ENCODE results near the gene CFAP61. TPM values are rescaled to one million over a fixed set of nuclear protein-coding genes. Genes with fewer than 3 reads are reported as not detected.

The CFAP61 gene
- total RNA-seq, 3 donors from 2014 or later: 0.33 to 2.4 (median 0.59) TPM

DNA sequence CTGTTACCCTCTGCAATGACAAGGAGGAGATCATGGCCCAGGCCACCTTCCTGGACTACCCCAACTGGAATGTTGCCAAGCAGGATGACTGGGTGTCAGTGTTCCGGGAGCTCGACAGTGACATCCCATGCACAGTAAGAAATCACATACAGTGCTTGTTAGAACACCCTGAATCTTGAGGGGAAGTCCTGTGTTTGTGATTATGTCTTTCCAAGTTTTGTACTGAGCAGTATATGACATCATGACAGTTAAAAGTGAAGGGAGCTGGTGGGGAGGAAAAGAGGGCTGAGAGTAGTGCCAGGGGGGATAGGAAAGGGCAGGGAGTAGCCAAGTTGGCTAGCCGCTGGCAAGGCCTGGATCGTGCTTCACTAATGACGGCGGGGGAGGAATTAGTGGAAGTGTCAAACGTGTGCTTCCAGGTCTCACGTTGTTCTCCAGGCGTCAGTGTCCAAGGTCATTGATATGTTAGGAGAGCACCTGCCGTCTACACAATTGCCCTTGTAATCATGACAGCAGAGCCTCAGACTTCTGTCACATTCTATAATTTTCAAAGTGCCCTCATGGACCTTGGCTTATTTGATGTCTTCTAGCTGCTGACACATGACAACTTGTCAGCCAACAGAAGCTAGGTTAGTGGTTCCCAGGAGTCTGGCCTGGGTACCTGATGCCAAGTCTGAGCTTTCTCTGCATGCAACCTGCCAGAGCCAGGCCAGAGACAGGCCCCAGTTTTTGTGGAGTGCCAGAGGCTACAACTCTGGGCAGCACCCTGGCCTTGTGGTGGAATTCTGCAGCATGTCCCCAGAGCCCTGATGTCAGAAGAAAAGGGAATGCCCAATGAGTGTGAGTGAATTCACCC lies 18.8 kb downstream of the CFAP61 start:
- intact Hi-C loops (cut with DNase I; ENCODE audit: low total_unique reads): no loop called here
- TF ChIP-seq POLR2AphosphoS5 (IDR thresholded peaks at IDR 0.05) (no peak), CTCF (IDR thresholded peaks at IDR 0.05) (no peak), POLR2A (IDR thresholded peaks at IDR 0.05) (no peak)
- no peak overlapping the region for H3K27ac ChIP-seq

GRCh38 chr20:20073801-20074371 lies 21.6 kb downstream of the CFAP61 start:
- H3K4me1 ChIP-seq: no peaks in the 10 kb centered on the region
- H3K36me3 ChIP-seq: no peaks in the 10 kb centered on the region
- H3K27ac ChIP-seq: no peak overlapping the region
- no peak overlapping the region for H3K4me3 ChIP-seq
- no peak for TF ChIP-seq CTCF (IDR thresholded peaks at IDR 0.05)
- TF ChIP-seq POLR2A (IDR thresholded peaks at IDR 0.05): no peak
- no peak for TF ChIP-seq POLR2AphosphoS5 (IDR thresholded peaks at IDR 0.05)
- H3K27me3 ChIP-seq: peaks cover 0 to 2% of the 10 kb centered on the region in 2 donors
- no peak for DNase-seq (ENCODE audit: low spot score in 2 of 2)
- no peaks in the 10 kb centered on the region for H3K9me3 ChIP-seq
- intact Hi-C loops (cut with DNase I; ENCODE audit: low total_unique reads): no loop called here

More for the DNA sequence above, 18.8 kb downstream of the CFAP61 start:
- no peaks in the 10 kb centered on the region for H3K9me3 ChIP-seq
- no peak overlapping the region for H3K4me3 ChIP-seq
- H3K36me3 ChIP-seq: no peaks in the 10 kb centered on the region
- DNase-seq (ENCODE audit: low spot score in 2 of 2): no peak
- peaks cover 0 to 2% of the 10 kb centered on the region in 2 donors for H3K27me3 ChIP-seq
- H3K4me1 ChIP-seq: no peaks in the 10 kb centered on the region

- peaks cover 0 to 2% of the 10 kb centered on the region in 2 donors for H3K27me3 ChIP-seq
- no peak for DNase-seq (ENCODE audit: low spot score in 2 of 2)
- intact Hi-C loops (cut with DNase I; ENCODE audit: low total_unique reads): no loop called here
- TF ChIP-seq POLR2AphosphoS5 (IDR thresholded peaks at IDR 0.05) (no peak), CTCF (IDR thresholded peaks at IDR 0.05) (no peak), POLR2A (IDR thresholded peaks at IDR 0.05) (no peak)
- no peak overlapping the region for H3K4me3 ChIP-seq
- H3K4me1 ChIP-seq: no peaks in the 10 kb centered on the region
- no peak overlapping the region for H3K27ac ChIP-seq
- H3K9me3 ChIP-seq: no peaks in the 10 kb centered on the region
- no peaks in the 10 kb centered on the region for H3K36me3 ChIP-seq
Measured at GRCh38 chr20:20075032-20075431, 22.7 kb downstream of the CFAP61 start.

- Histone ChIP-seq H3K4me3 (no peak overlapping the region), H3K4me1 (no peaks in the 10 kb centered on the region), H3K27ac (no peak overlapping the region), H3K9me3 (no peaks in the 10 kb centered on the region), H3K36me3 (no peaks in the 10 kb centered on the region), H3K27me3 (peaks cover 0 to 2% of the 10 kb centered on the region in 2 donors)
- DNase-seq (ENCODE audit: low spot score in 2 of 2): no peak
- TF ChIP-seq POLR2A (IDR thresholded peaks at IDR 0.05): no peak
- intact Hi-C loops (cut with DNase I; ENCODE audit: low total_unique reads): no loop called here
Measured at GRCh38 chr20:20076297-20077065, 24.1 kb downstream of the CFAP61 start.

GRCh38 chr20:20078041-20078440 lies 25.7 kb downstream of the CFAP61 start:
- H3K36me3 ChIP-seq: no peaks in the 10 kb centered on the region
- no peak overlapping the region for H3K4me3 ChIP-seq
- no peaks in the 10 kb centered on the region for H3K9me3 ChIP-seq
- H3K27me3 ChIP-seq: no peaks in the 10 kb centered on the region
- DNase-seq (ENCODE audit: low spot score in 2 of 2): no peak
- no peaks in the 10 kb centered on the region for H3K4me1 ChIP-seq
- no peak overlapping the region for H3K27ac ChIP-seq
- intact Hi-C loops (cut with DNase I; ENCODE audit: low total_unique reads): no loop called here
- TF ChIP-seq POLR2AphosphoS5 (IDR thresholded peaks at IDR 0.05): no peak
- no peak for TF ChIP-seq CTCF (IDR thresholded peaks at IDR 0.05)
- no peak for TF ChIP-seq POLR2A (IDR thresholded peaks at IDR 0.05)

All from breast epithelium (tissue), 4 donors.